ENCODE results near the gene ZKSCAN1. TPM values are rescaled to one million over a fixed set of nuclear protein-coding genes. Genes with fewer than 3 reads are reported as not detected.
A peak's percentile ranks its signal among the peaks of the same experiment; 100 is the strongest.

ZKSCAN1 gene
- total RNA-seq, 2 experiments from 2014 or later = 42.3 to 45.0 TPM

GRCh38 chr7:100035876-100036275 lies 20.5 kb downstream of the ZKSCAN1 start:
- H3K4me3 Mint-ChIP-seq = no peak overlapping the region
- no peak for ATAC-seq (ENCODE audit: poor library complexity)

GRCh38 chr7:100038326-100038725 lies 22.9 kb downstream of the ZKSCAN1 start:
- Histone ChIP-seq H3K27ac (ENCODE audit: low read depth in 1 of 2, low read length in 2 of 2) (no peak overlapping the region), H3K27me3 (ENCODE audit: control insufficient read depth in 1 of 2, insufficient read depth in 2 of 2, low read length in 2 of 2) (no peaks in the 10 kb centered on the region), H3K9me3 (ENCODE audit: control insufficient read depth in 1 of 2, insufficient read depth in 1 of 2, low read length in 2 of 2) (no peaks in the 10 kb centered on the region), H3K4me1 (ENCODE audit: insufficient read depth, low read length) (peaks cover 5% of the 10 kb centered on the region), H3K4me3 (ENCODE audit: low read length) (no peak overlapping the region), H3K36me3 (ENCODE audit: insufficient read depth, low read length) (peaks cover 28% of the 10 kb centered on the region)
- Mint-ChIP-seq H3K4me3 (no peak overlapping the region), H3K4me1 (ENCODE audit: low read depth) (peaks cover 18% of the 10 kb centered on the region), H3K27ac (no peak overlapping the region), H3K27me3 (no peaks in the 10 kb centered on the region), H3K9me3 (no peaks in the 10 kb centered on the region), H3K36me3 (ENCODE audit: low read depth) (peaks cover 28% of the 10 kb centered on the region)
- intact Hi-C loops (cut with DNase I, micrococcal nuclease) = no loop called here
- CTCF ChIA-PET = no interaction called here
- ATAC-seq (ENCODE audit: poor library complexity) (no peak), DNase-seq (no peak)
- TF ChIP-seq CTCF (IDR thresholded peaks at IDR 0.05) = no peak
- POLR2A ChIA-PET = no interaction called here

More at GRCh38 chr7:100035876-100036275, 20.5 kb downstream of the ZKSCAN1 start:
- H3K27ac ChIP-seq (ENCODE audit: low read depth in 1 of 2, low read length in 2 of 2) = no peak overlapping the region
- intact Hi-C loops (cut with DNase I, micrococcal nuclease) = no loop called here
- CTCF ChIA-PET = no interaction called here
- Mint-ChIP-seq H3K36me3 (ENCODE audit: low read depth) (peaks cover 50% of the 10 kb centered on the region), H3K9me3 (no peaks in the 10 kb centered on the region), H3K27ac (no peak overlapping the region), H3K4me1 (ENCODE audit: low read depth) (peaks cover 9% of the 10 kb centered on the region), H3K27me3 (no peaks in the 10 kb centered on the region)
- H3K4me1 ChIP-seq (ENCODE audit: insufficient read depth, low read length) = peaks cover 5% of the 10 kb centered on the region
- H3K9me3 ChIP-seq (ENCODE audit: control insufficient read depth in 1 of 2, insufficient read depth in 1 of 2, low read length in 2 of 2) = no peaks in the 10 kb centered on the region
- no peaks in the 10 kb centered on the region for H3K27me3 ChIP-seq (ENCODE audit: control insufficient read depth in 1 of 2, insufficient read depth in 2 of 2, low read length in 2 of 2)
- TF ChIP-seq CTCF (IDR thresholded peaks at IDR 0.05) = no peak
- DNase-seq = no peak
- POLR2A ChIA-PET = no interaction called here
- H3K4me3 ChIP-seq (ENCODE audit: low read length) = no peak overlapping the region
- H3K36me3 ChIP-seq (ENCODE audit: insufficient read depth, low read length) = peaks cover 44% of the 10 kb centered on the region

GRCh38 chr7:100040575-100040974 lies 25.2 kb downstream of the ZKSCAN1 start:
- ChIA-PET CTCF (interaction anchor here (0.9 kb wide), 1 partner anchor 9 kb away, joined by 3 read pairs; the partner anchor contains the start of gene ZSCAN21), POLR2A (interaction anchor here (1.0 kb wide), 1 partner anchor 9 kb away, joined by 3 read pairs; no protein-coding TSS in a partner anchor)
- H3K36me3 Mint-ChIP-seq (ENCODE audit: low read depth) = peaks cover 6% of the 10 kb centered on the region
- Histone ChIP-seq H3K36me3 (ENCODE audit: insufficient read depth, low read length) (peaks cover 7% of the 10 kb centered on the region), H3K27me3 (ENCODE audit: control insufficient read depth in 1 of 2, insufficient read depth in 2 of 2, low read length in 2 of 2) (no peaks in the 10 kb centered on the region), H3K27ac (ENCODE audit: low read depth in 1 of 2, low read length in 2 of 2) (no peak overlapping the region), H3K4me3 (ENCODE audit: low read length) (no peak overlapping the region), H3K4me1 (ENCODE audit: insufficient read depth, low read length) (peaks cover 9% of the 10 kb centered on the region), H3K9me3 (ENCODE audit: control insufficient read depth in 1 of 2, insufficient read depth in 1 of 2, low read length in 2 of 2) (no peaks in the 10 kb centered on the region)
- ATAC-seq (ENCODE audit: poor library complexity) (no peak), DNase-seq (peak in 1 of 14 experiments; percentile 4)
- no peak overlapping the region for H3K27ac Mint-ChIP-seq
- no peaks in the 10 kb centered on the region for H3K9me3 Mint-ChIP-seq
- H3K4me1 Mint-ChIP-seq (ENCODE audit: low read depth) = peaks cover 18% of the 10 kb centered on the region
- TF ChIP-seq CTCF (IDR thresholded peaks at IDR 0.05) = no peak
- intact Hi-C loops (cut with DNase I, micrococcal nuclease) = no loop called here
- no peak overlapping the region for H3K4me3 Mint-ChIP-seq
- no peaks in the 10 kb centered on the region for H3K27me3 Mint-ChIP-seq
